Measurements from ENCODE around the gene GATA2.

GRCh38 chr3:128455116-128455515, 37.9 kb downstream of the GATA2 start:
- no peak for TF ChIP-seq CTCF (IDR thresholded peaks at IDR 0.05)
- no peak for TF ChIP-seq POLR2A (IDR thresholded peaks at IDR 0.05)
